Keratinocyte (primary cell): ENCODE data around the gene TMPRSS13. TPM values are rescaled to one million over a fixed set of nuclear protein-coding genes. Genes with fewer than 3 reads are reported as not detected.

Experiments
- DNase-seq: peaks from one replicate; pipeline ENCODE4 v3.0.0-alpha.2; 2011; ENCODE audit warnings: low read depth, missing footprints, low spot score
- FAIRE-seq: peaks from 2 replicates; lab custom pipeline; 2011; peaks lifted over from hg19 to GRCh38; lab: Jason Lieb, UNC
- H2AFZ ChIP-seq: 2 replicates; pipeline ENCODE4 v1.6.0; 2012; ENCODE audit warnings: low read length, control low read depth, inconsistent platforms; ENCODE audit not compliant: control insufficient read depth
- H3K27ac ChIP-seq: 2 replicates; pipeline ENCODE4 v1.5.1; 2011; ENCODE audit warnings: low read length; ENCODE audit not compliant: control insufficient read depth, insufficient read depth
- H3K27me3 ChIP-seq: 3 replicates; pipeline ENCODE4 v1.6.0; 2011; ENCODE audit warnings: low read length; ENCODE audit not compliant: control insufficient read depth, insufficient read depth; ENCODE audit errors: extremely low read depth
- H3K36me3 ChIP-seq, 2 experiments: 2 replicates in 1 of 2; 3 replicates in 1 of 2; pipeline ENCODE4 v1.5.1; 2011; ENCODE audit warnings: low read length in 2 of 2, mild to moderate bottlenecking in 1 of 2; ENCODE audit not compliant: control insufficient read depth in 2 of 2, insufficient read depth in 2 of 2; ENCODE audit errors: extremely low read depth in 1 of 2
- H3K4me1 ChIP-seq: 3 replicates; pipeline ENCODE4 v1.5.1; 2011; ENCODE audit warnings: low read length; ENCODE audit not compliant: control insufficient read depth, insufficient read depth; ENCODE audit errors: extremely low read depth
- H3K4me2 ChIP-seq: 3 replicates; pipeline ENCODE4 v1.6.0; 2011; ENCODE audit warnings: low read depth, low read length; ENCODE audit not compliant: control insufficient read depth, insufficient read depth; ENCODE audit errors: extremely low read depth
- H3K4me3 ChIP-seq, 3 experiments: fragments of 200-600 bp in 1 of 3; sonication (generic) in 1 of 3; 2 replicates in 2 of 3; 3 replicates in 1 of 3; pipeline ENCODE4 v1.5.1; 2011 to 2016; ENCODE audit warnings: low read length in 3 of 3, mild to moderate bottlenecking in 3 of 3, control low read depth in 2 of 3, inconsistent platforms in 1 of 3, low read depth in 1 of 3, mixed read lengths in 1 of 3, mixed run types in 1 of 3, moderate library complexity in 1 of 3; ENCODE audit not compliant: control insufficient read depth in 2 of 3, insufficient read depth in 2 of 3; ENCODE audit errors: extremely low read depth in 1 of 3
- H3K79me2 ChIP-seq: 2 replicates; pipeline ENCODE4 v1.6.0; 2012; ENCODE audit warnings: low read length; ENCODE audit not compliant: control insufficient read depth, insufficient read depth
- H3K9ac ChIP-seq: 3 replicates; pipeline ENCODE4 v1.6.0; 2011; ENCODE audit warnings: low read length; ENCODE audit not compliant: control insufficient read depth, insufficient read depth; ENCODE audit errors: extremely low read depth
- H3K9me1 ChIP-seq: 3 replicates; pipeline ENCODE4 v1.6.0; 2011; ENCODE audit warnings: low read length; ENCODE audit not compliant: control insufficient read depth, insufficient read depth; ENCODE audit errors: extremely low read depth
- H3K9me3 ChIP-seq: 2 replicates; pipeline ENCODE4 v1.5.1; 2012; ENCODE audit warnings: low read depth, low read length; ENCODE audit not compliant: control insufficient read depth
- H4K20me1 ChIP-seq: 3 replicates; pipeline ENCODE4 v1.6.0; 2011; ENCODE audit warnings: low read length; ENCODE audit not compliant: control insufficient read depth, insufficient read depth; ENCODE audit errors: extremely low read depth
- CTCF ChIP-seq, 3 experiments: IDR thresholded peaks in 1 of 3; conservative IDR thresholded peaks in 1 of 3; optimal IDR thresholded peaks in 1 of 3; 2 replicates in 2 of 3; 3 replicates in 1 of 3; pipeline versions ENCODE3 to v1.5.1; 2011; ENCODE audit warnings: low read length in 3 of 3, mild to moderate bottlenecking in 3 of 3, moderate library complexity in 2 of 3, control low read depth in 1 of 3, inconsistent platforms in 1 of 3; ENCODE audit not compliant: insufficient read depth in 2 of 3; ENCODE audit errors: extremely low read depth in 1 of 3
- EZH2 ChIP-seq: IDR thresholded peaks from one replicate; pipeline ENCODE4 v1.6.1; 2012; ENCODE audit warnings: inconsistent platforms, mild to moderate bottlenecking, low read length, moderate library complexity
- dilution Hi-C: fragments of 300-500 bp; cut with MboI; formaldehyde crosslinking; loops from one replicate; pipeline ENCODE4 v1.7.0; 2020; ENCODE audit warnings: low sequenced_read_pairs; ENCODE audit not compliant: extremely low pct_ligation_motif_present
- polyA plus RNA-seq, 5 experiments: library from polyadenylated mRNA; depleted of rRNA in 3 of 5; stranded (reverse) in 3 of 5; stranded (forward) in 1 of 5; unstranded in 1 of 5; fragments of >200 nt; gene quantifications; 1 replicate in 1 of 5; 2 replicates in 3 of 5; 3 replicates in 1 of 5; pipeline versions ENCODE4 v1.2.1 to v1.2.3, GENCODE V29; 2011 to 2012; ENCODE audit warnings: missing spikeins in 2 of 5, low read depth in 1 of 5, low replicate concordance in 1 of 5

Gene TMPRSS13
- polyA plus RNA-seq, 1 donor (not counting 4 experiments of a cell fraction or from before 2014, with no cell fraction given): 1.8 TPM

GRCh38 chr11:117945047-117945810 lies 16.0 kb upstream of the TMPRSS13 start:
- DNase-seq: no peak
- Histone ChIP-seq H3K4me3 (no peak overlapping the region), H3K27me3 (no peaks in the 10 kb centered on the region), H4K20me1 (no peaks in the 10 kb centered on the region), H3K79me2 (no peaks in the 10 kb centered on the region), H3K9me1 (no peaks in the 10 kb centered on the region), H3K9me3 (no peaks in the 10 kb centered on the region), H3K4me2 (no peak overlapping the region), H3K4me1 (peaks cover 17% of the 10 kb centered on the region), H2AFZ (no peak overlapping the region), H3K36me3 (no peaks in the 10 kb centered on the region), H3K27ac (no peak overlapping the region), H3K9ac (no peak overlapping the region)
- dilution Hi-C loops: no loop called here
- no peak for TF ChIP-seq EZH2
- TF ChIP-seq CTCF (optimal IDR thresholded peaks at IDR 0.05 in 1 of 3, IDR thresholded peaks at IDR 0.05 in 1 of 3, conservative IDR thresholded peaks at IDR 0.05 in 1 of 3; ENCODE audit: extremely low read depth in 1 of 3, insufficient read depth in 2 of 3, low read length in 3 of 3): no peak
- no peak for FAIRE-seq

GRCh38 chr11:117944554-117944953 lies 15.4 kb upstream of the TMPRSS13 start:
- no peak overlapping the region for H3K27ac ChIP-seq
- no peak for DNase-seq
- no peak overlapping the region for H3K9ac ChIP-seq
- H3K9me1 ChIP-seq: no peaks in the 10 kb centered on the region
- TF ChIP-seq CTCF (optimal IDR thresholded peaks at IDR 0.05 in 1 of 3, IDR thresholded peaks at IDR 0.05 in 1 of 3, conservative IDR thresholded peaks at IDR 0.05 in 1 of 3; ENCODE audit: extremely low read depth in 1 of 3, insufficient read depth in 2 of 3, low read length in 3 of 3): no peak
- TF ChIP-seq EZH2: no peak
- no peaks in the 10 kb centered on the region for H3K9me3 ChIP-seq
- peaks cover 17% of the 10 kb centered on the region for H3K4me1 ChIP-seq
- H3K79me2 ChIP-seq: no peaks in the 10 kb centered on the region
- no peak for FAIRE-seq
- dilution Hi-C loops: no loop called here
- no peaks in the 10 kb centered on the region for H3K36me3 ChIP-seq
- H3K4me3 ChIP-seq: no peak overlapping the region
- H4K20me1 ChIP-seq: no peaks in the 10 kb centered on the region
- H3K27me3 ChIP-seq: no peaks in the 10 kb centered on the region
- H2AFZ ChIP-seq: no peak overlapping the region
- H3K4me2 ChIP-seq: no peak overlapping the region
